Femur (tissue), 1 donor: ENCODE measurements around the gene ADARB2.

Source experiments
- DNase-seq: peaks from one replicate; pipeline ENCODE4 v3.0.0-alpha.2; 2017

The ADARB2 gene

GRCh38 chr10:1136268-1136667 is 601.1 kb downstream of the ADARB2 start:
- DNase-seq, result no peak

- DNase-seq, result no peak
Measured at GRCh38 chr10:1134156-1134555, 603.2 kb downstream of the ADARB2 start.

- DNase-seq, result no peak
Measured at GRCh38 chr10:1133495-1134045, 603.8 kb downstream of the ADARB2 start.

- no peak for DNase-seq
Measured at GRCh38 chr10:1132584-1132983, 604.7 kb downstream of the ADARB2 start.

GRCh38 chr10:1130995-1131790 is 606.1 kb downstream of the ADARB2 start:
- DNase-seq, result no peak

- no peak for DNase-seq
Measured at GRCh38 chr10:1130226-1130625, 607.1 kb downstream of the ADARB2 start.

- no peak for DNase-seq
Measured at GRCh38 chr10:1128649-1129048, 608.7 kb downstream of the ADARB2 start.

- DNase-seq, result no peak
Measured at GRCh38 chr10:1128115-1128514, 609.2 kb downstream of the ADARB2 start.

GRCh38 chr10:1127629-1128028 is 609.7 kb downstream of the ADARB2 start:
- DNase-seq, result no peak
